K562 (cell line): ENCODE data around the gene SPINT3. TPM values are rescaled to one million over a fixed set of nuclear protein-coding genes. Genes with fewer than 3 reads are reported as not detected.

ENCODE experiments used
- ATAC-seq: fragments of 200-7000 bp; cut with Tn5 transposase; 3 replicates; pipeline ENCODE4 v1.9.1; 2020; ENCODE audit warnings: moderate library complexity
- BruUV-seq: library from RNA; stranded (reverse); fragments of 400-500 nt; replicated peaks from 2 replicates; lab custom pipeline; 2021; lab: Mats Ljungman, UMichigan
- CTCF ChIA-PET: fragments of 300-600 bp; formaldehyde crosslinking; extraction: SDS; loops from one replicate; lab custom pipeline; 2021; ENCODE audit warnings: low intra/inter-chr PET ratio; lab: Yijun Ruan, JAX
- POLR2A ChIA-PET: fragments of 300-600, 350-650 bp; sonication (Branson Sonifier 250); formaldehyde crosslinking; extraction: SDS; loops from one replicate; lab custom pipeline; 2021; ENCODE audit warnings: antibody characterized with exemption, inconsistent platforms; lab: Yijun Ruan, JAX
- DNase-seq, 4 experiments: peaks; one replicate each; pipeline versions ENCODE4 v3.0.0 to v3.0.0-alpha.2; 2011 to 2018; ENCODE audit warnings: low spot score in 3 of 4, mixed read lengths in 3 of 4; ENCODE audit errors: extremely low read depth in 1 of 4
- FAIRE-seq: peaks from 2 replicates; lab custom pipeline; 2011; peaks lifted over from hg19 to GRCh38; lab: Jason Lieb, UNC
- H2AFZ ChIP-seq: 2 replicates; pipeline ENCODE4 v1.6.0; 2011; ENCODE audit warnings: low read depth, low read length, control low read depth, inconsistent platforms
- H3K27ac ChIP-seq: fragments of 200-600 bp; 3 replicates; pipeline ENCODE4 v1.8.0; 2011; ENCODE audit warnings: low read depth, mild to moderate bottlenecking, control low read depth, inconsistent platforms, low read length, moderate library complexity, mixed read lengths; ENCODE audit errors: extremely low read depth
- H3K27me3 ChIP-seq, 2 experiments: fragments of 300-600 bp in 1 of 2; 2 replicates in 1 of 2; 3 replicates in 1 of 2; pipeline versions ENCODE4 v1.6.0 to v1.8.0; 2011; ENCODE audit warnings: inconsistent platforms in 2 of 2, low read length in 2 of 2, mild to moderate bottlenecking in 1 of 2, mixed read lengths in 1 of 2, moderate library complexity in 1 of 2; ENCODE audit not compliant: control insufficient read depth in 2 of 2, insufficient read depth in 2 of 2
- H3K36me3 ChIP-seq: fragments of 300-600 bp; 3 replicates; pipeline ENCODE4 v1.8.0; 2011; ENCODE audit warnings: mild to moderate bottlenecking, low read length, inconsistent platforms; ENCODE audit not compliant: control insufficient read depth, insufficient read depth
- H3K4me1 ChIP-seq, 2 experiments: fragments of 200-600 bp in 1 of 2; replicated peaks in 1 of 2; 2 replicates in 1 of 2; 3 replicates in 1 of 2; pipeline versions ENCODE4 v1.5.1 to v1.8.0; 2011; ENCODE audit warnings: inconsistent platforms in 2 of 2, low read length in 2 of 2, mild to moderate bottlenecking in 1 of 2, mixed read lengths in 1 of 2, moderate library complexity in 1 of 2; ENCODE audit not compliant: control insufficient read depth in 2 of 2, insufficient read depth in 2 of 2
- H3K4me2 ChIP-seq: 2 replicates; pipeline ENCODE4 v1.6.1; 2011; ENCODE audit warnings: low read length, control low read depth, inconsistent platforms, mixed read lengths; ENCODE audit not compliant: insufficient read depth
- H3K4me3 ChIP-seq: fragments of 200-600 bp; sonication (generic), shearing (Covaris generic); 2 replicates; pipeline ENCODE4 v1.5.1; 2016; ENCODE audit warnings: control low read depth, inconsistent platforms
- H3K79me2 ChIP-seq: fragments of 200-600 bp; 3 replicates; pipeline ENCODE4 v1.8.0; 2011; ENCODE audit warnings: low read length, inconsistent platforms; ENCODE audit not compliant: control insufficient read depth, insufficient read depth
- H3K9ac ChIP-seq, 2 experiments: 2 replicates each; pipeline versions ENCODE4 v1.6.0 to v1.6.1; 2011; ENCODE audit warnings: low read depth in 2 of 2, low read length in 2 of 2, control low read depth in 1 of 2, inconsistent platforms in 1 of 2, mild to moderate bottlenecking in 1 of 2, mixed read lengths in 1 of 2; ENCODE audit not compliant: insufficient read depth in 1 of 2
- H3K9me1 ChIP-seq: one replicate; pipeline ENCODE4 v1.6.0; 2011; ENCODE audit warnings: inconsistent platforms, mild to moderate bottlenecking, low read length, moderate library complexity; ENCODE audit not compliant: control insufficient read depth, insufficient read depth
- H3K9me3 ChIP-seq: replicated peaks from 2 replicates; pipeline ENCODE4 v1.5.1; 2011; ENCODE audit warnings: low read depth, low read length, inconsistent platforms; ENCODE audit not compliant: control insufficient read depth, insufficient read depth
- H4K20me1 ChIP-seq: replicated peaks from 2 replicates; pipeline ENCODE4 v1.6.1; 2011; ENCODE audit warnings: low read length, inconsistent platforms, mixed read lengths; ENCODE audit not compliant: control insufficient read depth, insufficient read depth
- KAT7 ChIP-seq: sonication (generic); formaldehyde crosslinking; IDR thresholded peaks from 2 replicates; pipeline ENCODE4 v1.8.0; 2022; ENCODE audit warnings: missing genetic modification reagents, mild to moderate bottlenecking, borderline replicate concordance
- L3MBTL2 ChIP-seq: fragments of 450-650 bp; IDR thresholded peaks from 2 replicates; pipeline ENCODE4 v1.6.1; 2016; ENCODE audit warnings: mild to moderate bottlenecking, moderate library complexity
- MGA ChIP-seq: fragments of 450-650 bp; IDR thresholded peaks from 2 replicates; pipeline ENCODE4 v1.6.1; 2016; ENCODE audit warnings: mild to moderate bottlenecking, moderate library complexity
- ZNF589 ChIP-seq: fragments of 200-800 bp; sonication (Bioruptor generic); IDR thresholded peaks from 2 replicates; pipeline ENCODE4 v1.6.1; 2016; ENCODE audit warnings: low read depth, missing genetic modification characterization, missing compliant biosample characterization
- ZNF778 ChIP-seq: fragments of 450-650 bp; formaldehyde crosslinking; IDR thresholded peaks from 2 replicates; pipeline ENCODE4 v1.4.0; 2020; ENCODE audit warnings: mild to moderate bottlenecking, moderate library complexity
- WGBS: fragments of 100-300 bp; shearing (Covaris generic); methylation state at CpG from one replicate; pipeline ENCODE4 v1.1.6; 2016; ENCODE audit warnings: low coverage, mixed read lengths; ENCODE audit not compliant: insufficient coverage; ENCODE audit errors: missing lambda C conversion rate; 5-methylcytosine and 5-hydroxymethylcytosine counted together
- in situ Hi-C: fragments of 300-500 bp; cut with MboI; formaldehyde crosslinking; loops from 4 replicates; pipeline ENCODE4 v1.15.0; 2018; ENCODE audit warnings: inconsistent platforms, mixed read lengths
- intact Hi-C: fragments of 100-400 bp; cut with micrococcal nuclease; formaldehyde crosslinking; loops from 2 replicates; pipeline ENCODE4 v1.14.2; 2022
- polyA plus RNA-seq, 8 experiments: library from polyadenylated mRNA; depleted of rRNA in 4 of 8; stranded (reverse) in 5 of 8; unstranded in 3 of 8; fragments of >200 nt; fragmentation: Nextera tagmentation in 2 of 8; fragmentation: Illumina TruSeq in 1 of 8; extraction: Ambion mirVana in 2 of 8; extraction: Trizol in 1 of 8; gene quantifications; 2 replicates each; pipeline versions ENCODE4 v1.2.1 to v1.2.3, GENCODE V29; 2011 to 2014; ENCODE audit warnings: inconsistent platforms in 1 of 8, missing spikeins in 1 of 8
- total RNA-seq, 7 experiments: library from RNA; depleted of rRNA in 6 of 7; stranded (reverse); fragments of >200 nt in 6 of 7; fragmentation: Illumina TruSeq in 2 of 7; extraction: Trizol in 2 of 7; gene quantifications; 2 replicates each; pipeline versions ENCODE4 v1.2.1 to v1.2.3, GENCODE V29; 2011 to 2021; ENCODE audit warnings: low replicate concordance in 1 of 7

Gene SPINT3
- total and polyA plus RNA-seq, 9 of the 15 experiments (the other 6 are each of a cell fraction or from before 2014, with no cell fraction given) = not detected

DNA sequence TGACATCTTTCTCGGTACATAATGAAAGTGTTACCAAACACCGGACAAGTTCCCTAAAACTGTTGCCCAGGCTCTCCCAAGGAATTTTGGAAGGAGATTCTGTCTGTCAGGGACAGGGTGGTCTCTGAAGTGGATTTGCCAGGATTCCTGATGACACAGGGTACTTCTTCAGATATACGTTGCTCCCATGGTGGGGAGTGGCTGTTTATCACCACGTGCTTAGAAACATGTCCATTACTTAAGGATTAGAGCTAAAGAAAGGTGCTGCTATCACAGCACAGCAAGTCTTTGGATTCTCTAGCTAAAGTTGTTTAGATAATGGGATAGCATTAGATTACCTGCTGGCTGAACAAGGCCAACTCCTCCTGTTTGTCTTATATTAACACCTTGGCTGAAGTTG lies 6.3 kb downstream of the SPINT3 start:
- H3K4me3 ChIP-seq = no peak overlapping the region
- TF ChIP-seq ZNF778 (no peak), MGA (0 out of 2 replicates have a peak, but pooled peaks have one; percentile 8), KAT7 (CRISPR knock-in tag) (no peak), L3MBTL2 (peak; percentile 58), ZNF589 (CRISPR knock-in tag) (peak; percentile 51; the same call in 1 of the 2 replicates)
- no peak overlapping the region for H3K4me2 ChIP-seq
- H3K9me1 ChIP-seq = no peaks in the 10 kb centered on the region
- no peaks in the 10 kb centered on the region for H4K20me1 ChIP-seq
- no peaks in the 10 kb centered on the region for H3K79me2 ChIP-seq
- ChIA-PET CTCF (no interaction called here), POLR2A (interaction anchor here (0.9 kb wide), 1 partner anchor 9 kb away, joined by 3 read pairs; no protein-coding TSS in a partner anchor)
- ATAC-seq (no peak), DNase-seq (no peak), FAIRE-seq (no peak)
- peaks cover 0 to 3% of the 10 kb centered on the region in 2 experiments; a peak in 1 of 5 replicates for H3K27me3 ChIP-seq
- 19% methylated on average over 4 of the region's 4 CpGs for WGBS
- H3K27ac ChIP-seq = no peak overlapping the region
- H2AFZ ChIP-seq = no peak overlapping the region
- peaks cover 0 to 7% of the 10 kb centered on the region in 2 experiments; a peak in 3 of 5 replicates for H3K4me1 ChIP-seq
- in situ Hi-C loops = no loop called here
- intact Hi-C loops = no loop called here
- no peaks in the 10 kb centered on the region for H3K9me3 ChIP-seq
- H3K9ac ChIP-seq = no peak overlapping the region
- no TSS peak for BruUV-seq
- H3K36me3 ChIP-seq = no peaks in the 10 kb centered on the region
